Endothelial cell of umbilical vein (primary cell): ENCODE data around the gene HCK. TPM values are rescaled to one million over a fixed set of nuclear protein-coding genes. Genes with fewer than 3 reads are reported as not detected.

ENCODE experiments used
- BruUV-seq: library from RNA; stranded (reverse); fragments of 400-500 nt; replicated peaks from 2 replicates; lab custom pipeline; 2021; lab: Mats Ljungman, UMichigan
- CTCF ChIA-PET: fragments of 300-600, 350-600 bp; sonication (Branson Sonifier 250); formaldehyde crosslinking; loops from one replicate; lab custom pipeline; 2021; ENCODE audit warnings: antibody characterized with exemption, inconsistent platforms; lab: Charles Lee
- POLR2A ChIA-PET: fragments of 300-600, 350-600 bp; sonication (Branson Sonifier 250); formaldehyde crosslinking; loops from one replicate; lab custom pipeline; 2021; ENCODE audit warnings: antibody characterized with exemption, inconsistent platforms; lab: Charles Lee
- DNase-seq: peaks from one replicate; pipeline ENCODE4 v3.0.0-alpha.2; 2011; ENCODE audit warnings: low read depth, low spot score
- FAIRE-seq: peaks from 2 replicates; lab custom pipeline; 2011; peaks lifted over from hg19 to GRCh38; lab: Jason Lieb, UNC
- H2AFZ ChIP-seq: 2 replicates; pipeline ENCODE4 v1.6.0; 2012; ENCODE audit warnings: low read depth, low read length, control low read depth, inconsistent platforms
- H3K27ac ChIP-seq: 2 replicates; pipeline ENCODE4 v1.5.1; 2011; ENCODE audit warnings: low read depth, mild to moderate bottlenecking, control low read depth, low read length, moderate library complexity; ENCODE audit not compliant: insufficient read depth
- H3K27me3 ChIP-seq, 2 experiments: 2 replicates each; pipeline versions ENCODE4 v1.6.0 to v1.6.1; 2011; ENCODE audit warnings: low read length in 2 of 2, mixed read lengths in 1 of 2; ENCODE audit not compliant: control insufficient read depth in 2 of 2, insufficient read depth in 2 of 2
- H3K36me3 ChIP-seq, 2 experiments: 2 replicates in 1 of 2; 3 replicates in 1 of 2; pipeline ENCODE4 v1.5.1; 2011; ENCODE audit warnings: low read length in 2 of 2, mild to moderate bottlenecking in 1 of 2, moderate library complexity in 1 of 2; ENCODE audit not compliant: control insufficient read depth in 2 of 2, insufficient read depth in 2 of 2; ENCODE audit errors: extremely low read depth in 1 of 2
- H3K4me1 ChIP-seq: 3 replicates; pipeline ENCODE4 v1.5.1; 2011; ENCODE audit warnings: mild to moderate bottlenecking, low read length; ENCODE audit not compliant: control insufficient read depth, insufficient read depth; ENCODE audit errors: extremely low read depth
- H3K4me2 ChIP-seq: 2 replicates; pipeline ENCODE4 v1.6.1; 2011; ENCODE audit warnings: low read length, control low read depth, mixed read lengths; ENCODE audit not compliant: insufficient read depth
- H3K4me3 ChIP-seq, 3 experiments: fragments of 200-600 bp in 1 of 3; sonication (generic), shearing (Covaris generic) in 1 of 3; replicated peaks in 1 of 3; 2 replicates each; pipeline ENCODE4 v1.5.1; 2011 to 2016; ENCODE audit warnings: control low read depth in 3 of 3, low read length in 3 of 3, mild to moderate bottlenecking in 2 of 3, inconsistent platforms in 1 of 3, low read depth in 1 of 3, moderate library complexity in 1 of 3; ENCODE audit not compliant: insufficient read depth in 1 of 3
- H3K79me2 ChIP-seq: 2 replicates; pipeline ENCODE4 v1.6.0; 2012; ENCODE audit warnings: low read length, inconsistent platforms; ENCODE audit not compliant: control insufficient read depth, insufficient read depth
- H3K9ac ChIP-seq: replicated peaks from 2 replicates; pipeline ENCODE3; 2011; ENCODE audit warnings: low read length, control low read depth; ENCODE audit not compliant: insufficient read depth; ENCODE audit errors: extremely low read depth
- H3K9me1 ChIP-seq: replicated peaks from 3 replicates; pipeline ENCODE4 v1.6.0; 2011; ENCODE audit warnings: mild to moderate bottlenecking, low read length; ENCODE audit not compliant: control insufficient read depth, insufficient read depth; ENCODE audit errors: extremely low read depth
- H3K9me3 ChIP-seq: replicated peaks from 2 replicates; pipeline ENCODE4 v1.5.1; 2012; ENCODE audit warnings: low read length, inconsistent platforms; ENCODE audit not compliant: control insufficient read depth, insufficient read depth
- H4K20me1 ChIP-seq: replicated peaks from 2 replicates; pipeline ENCODE3; 2011; ENCODE audit warnings: mild to moderate bottlenecking, low read length; ENCODE audit not compliant: control insufficient read depth, insufficient read depth; ENCODE audit errors: extremely low read depth
- EZH2 ChIP-seq: IDR thresholded peaks from 2 replicates; pipeline ENCODE4 v1.6.1; 2012; ENCODE audit warnings: borderline replicate concordance, low read depth, mild to moderate bottlenecking, moderate library complexity, low read length, inconsistent platforms; ENCODE audit not compliant: severe bottlenecking
- FOS ChIP-seq: IDR thresholded peaks from 2 replicates; pipeline ENCODE4 v1.6.1; 2011; ENCODE audit warnings: mild to moderate bottlenecking, low read length, moderate library complexity, borderline replicate concordance; ENCODE audit not compliant: insufficient read depth
- GATA2 ChIP-seq: IDR thresholded peaks from 2 replicates; pipeline ENCODE4 v1.7.0; 2011; ENCODE audit warnings: low read depth, mild to moderate bottlenecking, moderate library complexity, mixed read lengths, low read length; ENCODE audit not compliant: insufficient read length, insufficient read depth
- JUN ChIP-seq: IDR thresholded peaks from 2 replicates; pipeline ENCODE4 v1.6.1; 2011; ENCODE audit warnings: borderline replicate concordance, low read depth; ENCODE audit not compliant: insufficient read length, insufficient read depth
- MYC ChIP-seq: IDR thresholded peaks from one replicate; pipeline ENCODE4 v1.6.1; 2011; ENCODE audit warnings: mild to moderate bottlenecking, low read depth, low read length
- POLR2A ChIP-seq: IDR thresholded peaks from 2 replicates; pipeline ENCODE4 v1.6.1; 2012; ENCODE audit warnings: low read depth, mild to moderate bottlenecking, control low read depth, low read length
- POLR2AphosphoS5 ChIP-seq: IDR thresholded peaks from 2 replicates; pipeline ENCODE4 v1.6.1; 2012; ENCODE audit warnings: low read depth, mild to moderate bottlenecking, control low read depth, low read length, moderate library complexity; ENCODE audit not compliant: insufficient read depth
- dilution Hi-C: fragments of 300-500 bp; cut with MboI; formaldehyde crosslinking; loops from one replicate; pipeline ENCODE4 v1.15.0; 2019; ENCODE audit warnings: low sequenced_read_pairs; ENCODE audit not compliant: extremely low pct_ligation_motif_present
- intact Hi-C: fragments of 100-400 bp; cut with micrococcal nuclease; formaldehyde crosslinking; loops from one replicate; pipeline ENCODE4 v1.10.0; 2022
- polyA plus RNA-seq, 4 experiments: library from polyadenylated mRNA; depleted of rRNA in 3 of 4; stranded (reverse) in 3 of 4; unstranded in 1 of 4; fragments of >200 nt; gene quantifications; 2 replicates each; pipeline versions ENCODE4 v1.2.1 to v1.2.3, GENCODE V29; 2011 to 2012; ENCODE audit warnings: missing spikeins in 1 of 4
- total RNA-seq: library from RNA; stranded (reverse); gene quantifications from 2 replicates; pipeline ENCODE4 v1.2.3, GENCODE V29; 2021
- TF ChIP-seq, protein P1 (sequence below): IDR thresholded peaks from 2 replicates; pipeline ENCODE4 v1.6.1; 2011; ENCODE audit not compliant: insufficient read depth, insufficient read length
- TF ChIP-seq, protein P2 (sequence below), 2 donors: IDR thresholded peaks; 1 replicate in 1 of 2; 2 replicates in 1 of 2; pipeline ENCODE4 v1.5.1; 2011; ENCODE audit warnings: low read length in 2 of 2, mild to moderate bottlenecking in 2 of 2, moderate library complexity in 2 of 2, control low read depth in 1 of 2, inconsistent platforms in 1 of 2, low read depth in 1 of 2; ENCODE audit not compliant: insufficient read depth in 1 of 2; ENCODE audit errors: extremely low read depth in 1 of 2

Gene HCK
- total and polyA plus RNA-seq, 2 donors (not counting 3 experiments of a cell fraction or from before 2014, with no cell fraction given): not detected

DNA sequence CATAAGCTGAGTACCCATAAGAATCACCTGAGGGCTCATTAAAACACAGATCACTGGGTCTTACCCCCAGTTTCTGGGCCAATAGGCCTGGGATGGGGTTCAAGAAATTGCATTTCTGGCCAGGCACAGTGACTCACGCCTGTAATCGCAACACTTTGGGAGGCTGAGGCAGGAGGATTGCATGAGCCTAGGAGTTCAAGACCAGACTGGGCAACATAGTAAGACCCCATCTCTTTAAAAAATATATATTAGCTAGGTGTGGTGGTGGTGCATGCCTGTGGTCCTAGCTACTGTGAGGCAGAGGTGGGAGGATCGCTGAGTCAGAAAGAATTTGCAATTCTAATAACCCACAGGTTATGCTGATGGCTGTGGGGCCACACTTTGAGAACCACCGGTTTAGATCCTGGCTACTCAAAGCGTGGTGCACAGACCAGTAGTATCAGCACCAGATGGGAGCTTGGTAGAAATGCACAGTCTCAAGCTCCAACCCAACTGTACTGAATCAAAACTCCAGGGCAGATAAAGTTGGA lies 39.8 kb upstream of the HCK start:
- Histone ChIP-seq H3K9me1 (no peaks in the 10 kb centered on the region), H4K20me1 (no peaks in the 10 kb centered on the region), H3K79me2 (no peaks in the 10 kb centered on the region), H3K36me3 (no peaks in the 10 kb centered on the region), H3K9ac (no peak overlapping the region), H3K4me1 (peaks cover 33% of the 10 kb centered on the region), H3K27ac (no peak overlapping the region), H2AFZ (no peak overlapping the region), H3K9me3 (no peaks in the 10 kb centered on the region), H3K27me3 (no peaks in the 10 kb centered on the region), H3K4me3 (no peak overlapping the region), H3K4me2 (no peak overlapping the region)
- DNase-seq (no peak), FAIRE-seq (no peak)
- ChIA-PET CTCF (interaction anchor here (0.9 to 1.8 kb wide), 7 partner anchors 10 to 160 kb away, joined by 3 to 8 read pairs (median 5); no protein-coding TSS in a partner anchor), POLR2A (no interaction called here)
- dilution Hi-C loops: no loop called here
- no TSS peak for BruUV-seq
- intact Hi-C loops: no loop called here
- TF ChIP-seq POLR2AphosphoS5: no peak

DNA sequence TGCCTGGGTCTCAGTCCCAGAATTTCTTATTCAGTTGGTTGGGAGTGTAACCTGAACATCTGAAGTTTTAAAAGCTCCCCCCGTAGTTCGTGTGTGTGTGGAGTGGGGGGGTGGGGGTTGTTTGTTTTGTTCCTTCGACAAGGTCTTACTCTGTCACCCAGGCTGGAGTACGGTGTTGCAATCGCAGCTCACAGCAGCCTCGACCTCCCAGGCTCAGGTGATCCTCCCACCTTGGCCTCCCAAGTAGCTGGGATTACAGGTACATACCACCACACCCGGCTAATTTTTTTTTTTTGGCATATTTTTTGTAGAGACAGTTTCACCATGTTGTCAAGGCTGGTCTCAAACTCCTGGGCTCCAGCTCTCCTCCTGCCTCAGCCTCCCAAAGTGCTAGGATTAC lies 38.7 kb upstream of the HCK start:
- Histone ChIP-seq H2AFZ (no peak overlapping the region), H3K4me3 (no peak overlapping the region), H3K36me3 (no peaks in the 10 kb centered on the region), H3K4me1 (peaks cover 22% of the 10 kb centered on the region), H3K9me1 (no peaks in the 10 kb centered on the region), H4K20me1 (no peaks in the 10 kb centered on the region), H3K4me2 (no peak overlapping the region), H3K79me2 (no peaks in the 10 kb centered on the region), H3K9me3 (no peaks in the 10 kb centered on the region), H3K27me3 (no peaks in the 10 kb centered on the region), H3K27ac (no peak overlapping the region), H3K9ac (no peak overlapping the region)
- intact Hi-C loops (no loop called here), dilution Hi-C loops (no loop called here)
- TF ChIP-seq JUN (no peak), GATA2 (no peak), MYC (no peak), FOS (no peak), EZH2 (no peak), POLR2A (no peak), POLR2AphosphoS5 (no peak)
- TF ChIP-seq, protein P1, sequence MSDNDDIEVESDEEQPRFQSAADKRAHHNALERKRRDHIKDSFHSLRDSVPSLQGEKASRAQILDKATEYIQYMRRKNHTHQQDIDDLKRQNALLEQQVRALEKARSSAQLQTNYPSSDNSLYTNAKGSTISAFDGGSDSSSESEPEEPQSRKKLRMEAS: no peak
- TF ChIP-seq, protein P2, sequence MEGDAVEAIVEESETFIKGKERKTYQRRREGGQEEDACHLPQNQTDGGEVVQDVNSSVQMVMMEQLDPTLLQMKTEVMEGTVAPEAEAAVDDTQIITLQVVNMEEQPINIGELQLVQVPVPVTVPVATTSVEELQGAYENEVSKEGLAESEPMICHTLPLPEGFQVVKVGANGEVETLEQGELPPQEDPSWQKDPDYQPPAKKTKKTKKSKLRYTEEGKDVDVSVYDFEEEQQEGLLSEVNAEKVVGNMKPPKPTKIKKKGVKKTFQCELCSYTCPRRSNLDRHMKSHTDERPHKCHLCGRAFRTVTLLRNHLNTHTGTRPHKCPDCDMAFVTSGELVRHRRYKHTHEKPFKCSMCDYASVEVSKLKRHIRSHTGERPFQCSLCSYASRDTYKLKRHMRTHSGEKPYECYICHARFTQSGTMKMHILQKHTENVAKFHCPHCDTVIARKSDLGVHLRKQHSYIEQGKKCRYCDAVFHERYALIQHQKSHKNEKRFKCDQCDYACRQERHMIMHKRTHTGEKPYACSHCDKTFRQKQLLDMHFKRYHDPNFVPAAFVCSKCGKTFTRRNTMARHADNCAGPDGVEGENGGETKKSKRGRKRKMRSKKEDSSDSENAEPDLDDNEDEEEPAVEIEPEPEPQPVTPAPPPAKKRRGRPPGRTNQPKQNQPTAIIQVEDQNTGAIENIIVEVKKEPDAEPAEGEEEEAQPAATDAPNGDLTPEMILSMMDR (IDR thresholded peaks at IDR 0.05; ENCODE audit: extremely low read depth in 1 of 2, insufficient read depth in 1 of 2, low read depth in 1 of 2, low read length in 2 of 2): no peak
- DNase-seq (no peak), FAIRE-seq (no peak)
- POLR2A ChIA-PET: no interaction called here
- CTCF ChIA-PET: interaction anchor here (0.9 to 1.8 kb wide), 7 partner anchors 9 to 161 kb away, joined by 3 to 8 read pairs (median 5); no protein-coding TSS in a partner anchor
- BruUV-seq: no TSS peak
